Esophagus muscularis mucosa (tissue), 4 donors: ENCODE results near the gene SASH1. TPM values are rescaled to one million over a fixed set of nuclear protein-coding genes. Genes with fewer than 3 reads are reported as not detected.

ENCODE experiments used
- DNase-seq: peaks from one replicate; pipeline ENCODE4 v3.0.0-alpha.2; 2017; ENCODE audit errors: extremely low spot score
- H3K27ac ChIP-seq, 4 donors: fragments of 200-600 bp; sonication (generic); replicated peaks in 1 of 4; 1 replicate in 3 of 4; 2 replicates in 1 of 4; pipeline ENCODE4 v1.5.1; 2016 to 2019; ENCODE audit warnings: mild to moderate bottlenecking in 1 of 4
- H3K27me3 ChIP-seq, 4 donors: fragments of 200-600 bp; sonication (generic); one replicate each; pipeline versions ENCODE4 v1.5.1 to v1.6.0; 2016 to 2019
- H3K36me3 ChIP-seq, 4 donors: fragments of 200-600 bp; sonication (generic); one replicate each; pipeline ENCODE4 v1.5.1; 2016 to 2019
- H3K4me1 ChIP-seq, 4 donors: fragments of 200-600 bp; sonication (generic); one replicate each; pipeline ENCODE4 v1.5.1; 2016 to 2019
- H3K4me3 ChIP-seq, 4 donors: fragments of 200-600 bp; sonication (generic); 1 replicate in 2 of 4; 2 replicates in 2 of 4; pipeline ENCODE4 v1.5.1; 2016 to 2019; ENCODE audit warnings: mild to moderate bottlenecking in 4 of 4, moderate library complexity in 1 of 4
- H3K9me3 ChIP-seq, 4 donors: fragments of 200-600 bp; sonication (generic); 1 replicate in 3 of 4; 2 replicates in 1 of 4; pipeline ENCODE4 v1.5.1; 2016 to 2019
- EP300 ChIP-seq: sonication (generic); formaldehyde crosslinking; IDR thresholded peaks from one replicate; pipeline ENCODE4 v1.6.1; 2017; ENCODE audit warnings: antibody characterized with exemption
- POLR2A ChIP-seq: fragments of 450-650 bp; IDR thresholded peaks from one replicate; pipeline ENCODE4 v1.6.1; 2017; ENCODE audit warnings: antibody characterized with exemption, moderate library complexity, mild to moderate bottlenecking, low read depth
- POLR2AphosphoS5 ChIP-seq, 2 donors: sonication (generic); formaldehyde crosslinking; IDR thresholded peaks; one replicate each; pipeline ENCODE4 v1.6.1; 2017; ENCODE audit warnings: antibody characterized with exemption in 2 of 2
- WGBS: methylation state at CpG from one replicate; pipeline ENCODE4 v1.1.5; 2018; 5-methylcytosine and 5-hydroxymethylcytosine counted together
- intact Hi-C: fragments of 100-400 bp; cut with DNase I; formaldehyde crosslinking; loops from one replicate; pipeline ENCODE4 v1.15.1; 2023
- total RNA-seq, 4 donors: library from RNA; depleted of rRNA; stranded (reverse); fragments of >200 nt; gene quantifications; one replicate each; pipeline versions ENCODE4 v1.1.0 to v1.2.1, GENCODE V29; 2016
- TF ChIP-seq, protein P1 (sequence below), 3 experiments: fragments of 200-600 bp in 2 of 3; fragments of 450-650 bp in 1 of 3; sonication (generic) in 2 of 3; IDR thresholded peaks; one replicate each; pipeline ENCODE4 v1.5.1; 2017 to 2019; ENCODE audit warnings: antibody characterized with exemption in 3 of 3, mild to moderate bottlenecking in 2 of 3, moderate library complexity in 1 of 3

Gene SASH1
- total RNA-seq, 4 donors from 2014 or later = 56.5 to 86.6 (median 70.3) TPM

DNA sequence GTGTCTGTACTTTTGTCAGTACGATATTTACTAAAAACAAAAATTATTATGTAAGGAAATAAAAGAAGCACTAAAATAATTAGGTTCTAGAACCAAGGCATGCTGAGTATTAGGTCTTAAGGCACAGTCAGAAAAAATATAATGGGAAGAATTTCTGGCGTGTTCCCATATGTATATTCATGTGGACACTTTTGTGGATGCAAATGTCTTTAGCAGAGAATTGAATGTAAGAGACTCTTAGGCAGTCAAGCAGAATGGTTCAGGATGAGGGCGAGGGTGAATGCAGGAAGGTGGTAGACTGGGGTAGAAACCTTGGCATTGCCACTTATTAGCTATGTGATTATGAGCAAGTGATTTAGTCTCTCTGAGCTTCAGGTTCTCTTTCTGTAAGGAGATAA is 71.5 kb downstream of the SASH1 start:
- Histone ChIP-seq H3K4me1 (peaks cover 26 to 27% (median 26%) of the 10 kb centered on the region in 4 donors), H3K9me3 (no peaks in the 10 kb centered on the region), H3K36me3 (no peaks in the 10 kb centered on the region), H3K27me3 (no peaks in the 10 kb centered on the region), H3K27ac (no peak overlapping the region), H3K4me3 (no peak overlapping the region)
- no peak for DNase-seq
- TF ChIP-seq, protein P1, sequence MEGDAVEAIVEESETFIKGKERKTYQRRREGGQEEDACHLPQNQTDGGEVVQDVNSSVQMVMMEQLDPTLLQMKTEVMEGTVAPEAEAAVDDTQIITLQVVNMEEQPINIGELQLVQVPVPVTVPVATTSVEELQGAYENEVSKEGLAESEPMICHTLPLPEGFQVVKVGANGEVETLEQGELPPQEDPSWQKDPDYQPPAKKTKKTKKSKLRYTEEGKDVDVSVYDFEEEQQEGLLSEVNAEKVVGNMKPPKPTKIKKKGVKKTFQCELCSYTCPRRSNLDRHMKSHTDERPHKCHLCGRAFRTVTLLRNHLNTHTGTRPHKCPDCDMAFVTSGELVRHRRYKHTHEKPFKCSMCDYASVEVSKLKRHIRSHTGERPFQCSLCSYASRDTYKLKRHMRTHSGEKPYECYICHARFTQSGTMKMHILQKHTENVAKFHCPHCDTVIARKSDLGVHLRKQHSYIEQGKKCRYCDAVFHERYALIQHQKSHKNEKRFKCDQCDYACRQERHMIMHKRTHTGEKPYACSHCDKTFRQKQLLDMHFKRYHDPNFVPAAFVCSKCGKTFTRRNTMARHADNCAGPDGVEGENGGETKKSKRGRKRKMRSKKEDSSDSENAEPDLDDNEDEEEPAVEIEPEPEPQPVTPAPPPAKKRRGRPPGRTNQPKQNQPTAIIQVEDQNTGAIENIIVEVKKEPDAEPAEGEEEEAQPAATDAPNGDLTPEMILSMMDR (IDR thresholded peaks at IDR 0.05) = no peak
- no peak for TF ChIP-seq POLR2A
- TF ChIP-seq POLR2AphosphoS5 (IDR thresholded peaks at IDR 0.05) = no peak
- TF ChIP-seq EP300 = no peak
- intact Hi-C loops = no loop called here
- 96% methylated on average over 3 of the region's 3 CpGs for WGBS

DNA sequence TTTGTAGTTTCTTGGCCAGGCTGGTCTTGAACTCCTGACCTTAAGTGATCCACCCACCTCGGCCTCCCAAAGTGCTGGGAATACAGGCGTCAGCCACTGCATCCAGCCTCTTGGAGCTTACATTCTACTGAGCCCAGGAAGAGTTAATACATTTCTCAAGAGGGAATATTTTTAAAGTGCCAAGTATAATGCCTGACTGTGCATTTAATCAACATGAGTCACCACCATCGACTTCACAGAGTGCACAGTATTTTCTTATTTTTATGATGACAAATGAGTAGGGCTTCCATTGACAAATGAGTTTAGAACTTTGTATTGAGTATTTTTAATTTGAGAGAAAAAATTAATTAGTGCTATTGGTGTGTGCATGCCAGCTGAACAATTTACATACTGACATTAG is 72.2 kb downstream of the SASH1 start:
- Histone ChIP-seq H3K4me3 (no peak overlapping the region), H3K27me3 (no peaks in the 10 kb centered on the region), H3K27ac (no peak overlapping the region), H3K4me1 (peaks cover 26 to 29% (median 27%) of the 10 kb centered on the region in 4 donors), H3K36me3 (no peaks in the 10 kb centered on the region), H3K9me3 (no peaks in the 10 kb centered on the region)
- WGBS = 50% methylated on average over 3 of the region's 3 CpGs
- TF ChIP-seq EP300 (no peak), POLR2AphosphoS5 (IDR thresholded peaks at IDR 0.05) (no peak), POLR2A (no peak)
- TF ChIP-seq, protein P1 (IDR thresholded peaks at IDR 0.05) = no peak
- no peak for DNase-seq
- intact Hi-C loops = no loop called here

DNA sequence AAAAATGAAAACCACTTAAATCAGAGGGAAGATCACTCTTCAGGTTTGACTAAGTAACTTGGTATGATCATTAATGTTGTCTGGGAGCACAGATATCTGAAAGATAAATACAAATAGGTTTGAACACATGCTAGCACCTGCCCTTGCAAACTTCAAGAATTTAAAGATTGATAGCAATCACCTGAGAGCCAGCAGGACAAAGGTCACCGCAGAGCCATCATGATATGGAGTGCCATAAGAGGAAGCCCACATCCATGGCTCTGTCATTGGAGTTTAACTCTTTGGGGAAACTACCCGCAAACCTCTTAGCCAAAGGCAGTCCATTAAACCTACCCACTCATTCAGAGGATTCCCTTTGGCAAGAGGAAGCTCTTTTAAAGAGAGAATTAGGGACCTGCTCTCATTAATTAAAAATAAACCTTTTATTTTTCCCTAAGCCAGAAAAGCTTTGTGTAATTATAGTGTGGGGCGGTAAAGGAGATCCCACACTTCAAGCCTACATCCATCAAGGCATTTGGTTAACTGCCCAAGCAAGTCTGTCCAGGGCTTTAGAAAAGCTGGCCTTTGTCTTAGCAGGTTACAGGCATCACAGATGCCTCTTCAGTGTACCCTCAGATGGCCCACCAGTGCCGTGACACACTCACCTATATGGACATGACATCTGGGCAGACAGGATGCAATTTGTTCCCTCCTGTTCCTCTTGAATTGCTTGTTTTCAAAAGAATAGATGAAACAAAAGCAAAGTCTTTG is 73.0 kb downstream of the SASH1 start:
- no peak for DNase-seq
- H3K36me3 ChIP-seq = no peaks in the 10 kb centered on the region
- peaks cover 26 to 29% (median 27%) of the 10 kb centered on the region in 4 donors for H3K4me1 ChIP-seq
- H3K27me3 ChIP-seq = no peaks in the 10 kb centered on the region
- H3K27ac ChIP-seq = no peak overlapping the region
- no peak overlapping the region for H3K4me3 ChIP-seq
- WGBS = 72% methylated on average over 4 of the region's 4 CpGs
- H3K9me3 ChIP-seq = no peaks in the 10 kb centered on the region
- no peak for TF ChIP-seq EP300
- TF ChIP-seq POLR2A = no peak
- TF ChIP-seq POLR2AphosphoS5 (IDR thresholded peaks at IDR 0.05) = no peak
- TF ChIP-seq, protein P1 (IDR thresholded peaks at IDR 0.05) = no peak
- intact Hi-C loops = no loop called here

DNA sequence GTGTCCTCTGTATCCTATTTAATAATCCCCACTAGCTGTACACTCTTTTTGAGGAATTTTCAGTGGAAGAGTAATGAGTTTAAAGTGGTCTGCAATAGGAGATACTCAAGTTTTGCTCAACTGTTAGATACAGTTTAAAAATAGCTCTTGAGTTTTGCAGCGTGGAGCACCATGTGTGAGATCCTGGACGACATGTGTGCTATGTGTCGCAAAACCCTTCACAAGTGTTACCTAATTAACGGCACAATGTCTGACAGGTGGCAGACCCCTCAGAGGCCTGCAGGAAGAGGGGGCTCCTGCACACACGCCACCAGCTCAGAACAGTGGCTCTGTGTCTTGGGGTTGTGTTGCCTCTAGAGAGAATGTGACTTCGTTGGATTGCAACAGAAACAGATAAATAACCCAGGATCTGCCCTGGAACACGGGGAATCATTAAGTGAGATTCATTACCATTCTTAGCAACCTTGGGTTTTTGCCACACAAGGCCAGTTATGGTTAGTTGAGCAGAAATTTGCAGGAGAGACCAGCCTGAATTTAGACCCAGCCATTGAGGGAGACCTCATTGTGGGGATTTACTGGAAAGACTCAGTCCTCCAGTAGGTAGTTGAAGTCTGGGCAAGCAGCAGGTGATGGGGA is 73.8 kb downstream of the SASH1 start:
- H3K4me3 ChIP-seq = no peak overlapping the region
- TF ChIP-seq POLR2A (no peak), EP300 (no peak), POLR2AphosphoS5 (IDR thresholded peaks at IDR 0.05) (no peak)
- TF ChIP-seq, protein P1 (IDR thresholded peaks at IDR 0.05) = no peak
- no peaks in the 10 kb centered on the region for H3K27me3 ChIP-seq
- no peaks in the 10 kb centered on the region for H3K9me3 ChIP-seq
- DNase-seq = no peak
- 70% methylated on average over 5 of the region's 7 CpGs for WGBS
- peaks cover 26 to 29% (median 27%) of the 10 kb centered on the region in 4 donors for H3K4me1 ChIP-seq
- H3K36me3 ChIP-seq = no peaks in the 10 kb centered on the region
- intact Hi-C loops = no loop called here
- no peak overlapping the region for H3K27ac ChIP-seq
